Activated CD8-positive, alpha-beta memory T cell treated with anti-CD3 and anti-CD28 coated beads, Interleukin-2, amount 50 U/mL, for 24 hours (primary cell): ENCODE results near the gene PIF1.
"Not testable (repeated sequence)": the region's sequence is repeated elsewhere in the genome, so short reads cannot be mapped to it uniquely, and the experiment has no call there.

Experiments used
- DNase-seq: peaks from one replicate; pipeline ENCODE4 v3.0.0-alpha.2; 2020; ENCODE audit errors: extremely low read depth

PIF1 gene

GRCh38 chr15:64810497-64811326 lies 14.7 kb downstream of the PIF1 start:
- DNase-seq: no peak

GRCh38 chr15:64809649-64810496 lies 15.6 kb downstream of the PIF1 start:
- DNase-seq: peak; percentile 43

GRCh38 chr15:64808785-64809453 lies 16.5 kb downstream of the PIF1 start:
- DNase-seq: no peak

- DNase-seq: no peak
These were observed 17.7 kb downstream of the PIF1 start for GRCh38 chr15:64807751-64808222.

GRCh38 chr15:64807051-64807749 lies 18.2 kb downstream of the PIF1 start:
- no peak for DNase-seq

GRCh38 chr15:64806509-64806908 lies 18.9 kb downstream of the PIF1 start:
- DNase-seq: no peak

- no peak for DNase-seq
These were observed 20.8 kb downstream of the PIF1 start for GRCh38 chr15:64804619-64805018.

- no peak for DNase-seq
These were observed 21.9 kb downstream of the PIF1 start for GRCh38 chr15:64803526-64803925.

- no peak for DNase-seq
These were observed 25.0 kb downstream of the PIF1 start for GRCh38 chr15:64800476-64800875.

- not testable (repeated sequence) for DNase-seq
These were observed 26.5 kb downstream of the PIF1 start for GRCh38 chr15:64798905-64799304.

GRCh38 chr15:64795921-64796320 lies 29.5 kb downstream of the PIF1 start:
- not testable (repeated sequence) for DNase-seq

GRCh38 chr15:64795299-64795698 lies 30.1 kb downstream of the PIF1 start:
- not testable (repeated sequence) for DNase-seq

GRCh38 chr15:64792282-64792681 lies 33.2 kb downstream of the PIF1 start:
- no peak for DNase-seq

- DNase-seq: no peak
These were observed 34.0 kb downstream of the PIF1 start for GRCh38 chr15:64791401-64791800.

GRCh38 chr15:64783796-64784195 lies 41.7 kb downstream of the PIF1 start:
- DNase-seq: no peak

- no peak for DNase-seq
These were observed 42.7 kb downstream of the PIF1 start for GRCh38 chr15:64782751-64783150.

GRCh38 chr15:64781299-64781698 lies 44.1 kb downstream of the PIF1 start:
- DNase-seq: no peak

GRCh38 chr15:64780600-64781156 lies 44.8 kb downstream of the PIF1 start:
- no peak for DNase-seq

GRCh38 chr15:64779630-64780029 lies 45.8 kb downstream of the PIF1 start:
- DNase-seq: no peak

- no peak for DNase-seq
These were observed 46.4 kb downstream of the PIF1 start for GRCh38 chr15:64779024-64779423.

GRCh38 chr15:64776402-64776786 lies 49.1 kb downstream of the PIF1 start:
- no peak for DNase-seq
